Measurements from ENCODE around the gene DNAI4. TPM values are rescaled to one million over a fixed set of nuclear protein-coding genes. Genes with fewer than 3 reads are reported as not detected.

The DNAI4 gene
- total and polyA plus RNA-seq, 2 experiments from 2014 or later: 0.90 to 3.8 TPM

GRCh38 chr1:66933887-66934700 lies 9.4 kb upstream of the DNAI4 start:
- H4K20me1 ChIP-seq (replicated peaks; ENCODE audit: insufficient read depth): 0 out of 2 replicates have a peak, but pooled peaks cover 9% of the 10 kb centered on the region
- Mint-ChIP-seq H3K4me1 (peaks cover 30% of the 10 kb centered on the region), H3K27me3 (ENCODE audit: insufficient read depth, low read depth, poor library complexity) (no peaks in the 10 kb centered on the region), H3K27ac (peak overlapping the region; percentile 67; the same call in 1 of the 2 replicates), H3K9me3 (no peaks in the 10 kb centered on the region), H3K36me3 (ENCODE audit: low read depth) (no peaks in the 10 kb centered on the region), H3K4me3 (no peak overlapping the region)
- TF ChIP-seq EZH2 (IDR thresholded peaks at IDR 0.05; ENCODE audit: low read depth, unreplicated experiment): no peak
- TF ChIP-seq JUNB (IDR thresholded peaks at IDR 0.05; ENCODE audit: unreplicated experiment): no peak
- TF ChIP-seq ZNF331 (CRISPR knock-in tag; IDR thresholded peaks at IDR 0.05; ENCODE audit: low read depth): no peak
- no peak for TF ChIP-seq CTCF (conservative IDR thresholded peaks at IDR 0.05; ENCODE audit: low read depth in 2 of 2)
- no peak for TF ChIP-seq STAT1 (IDR thresholded peaks at IDR 0.05; ENCODE audit: unreplicated experiment)
- TF ChIP-seq ETS1 (IDR thresholded peaks at IDR 0.05): no peak
- no peak for TF ChIP-seq REST (IDR thresholded peaks at IDR 0.05; ENCODE audit: unreplicated experiment)
- no peak for TF ChIP-seq ZNF462 (CRISPR knock-in tag; IDR thresholded peaks at IDR 0.05)
- TF ChIP-seq CREB1 (CRISPR knock-in tag; IDR thresholded peaks at IDR 0.05; ENCODE audit: low read depth): no peak
- H3K27me3 ChIP-seq (ENCODE audit: insufficient read depth): no peaks in the 10 kb centered on the region
- no peak overlapping the region; the same call in 1 of the 2 replicates for H3K4me2 ChIP-seq
- no peaks in the 10 kb centered on the region for H3K9me2 ChIP-seq (ENCODE audit: insufficient read depth)
- H3K4me3 ChIP-seq: no peak overlapping the region
- ATAC-seq (no peak), DNase-seq (ENCODE audit: low spot score) (no peak)
- peaks cover 83% of the 10 kb centered on the region for H3K79me2 ChIP-seq (replicated peaks; ENCODE audit: insufficient read depth)
- no peaks in the 10 kb centered on the region for H3K36me3 ChIP-seq (ENCODE audit: insufficient read depth)
- H3K27ac ChIP-seq (ENCODE audit: low read depth): no peak overlapping the region
- H3F3A ChIP-seq (replicated peaks; ENCODE audit: low read depth): no peaks in the 10 kb centered on the region
- peaks cover 31% of the 10 kb centered on the region for H3K4me1 ChIP-seq (ENCODE audit: insufficient read depth)
- H2AFZ ChIP-seq: no peak overlapping the region
